Hematopoietic multipotent progenitor cell (in vitro differentiated cells): ENCODE measurements around the gene BABAM2. TPM values are rescaled to one million over a fixed set of nuclear protein-coding genes. Genes with fewer than 3 reads are reported as not detected.

Experiments used
- DNase-seq, 3 donors: peaks; one replicate each; pipeline ENCODE4 v3.0.0-alpha.2; 2011 to 2015; ENCODE audit warnings: low read depth in 2 of 3, low spot score in 2 of 3
- total RNA-seq: library from RNA; depleted of rRNA; stranded (reverse); fragments of >200 nt; gene quantifications from one replicate; pipeline ENCODE4 v1.2.3, GENCODE V29; 2012

The BABAM2 gene
- total RNA-seq, 1 donor, result 26.9 TPM

GRCh38 chr2:27906074-27906473 is 15.5 kb downstream of the BABAM2 start:
- DNase-seq, result no peak

GRCh38 chr2:27907547-27907946 is 17.0 kb downstream of the BABAM2 start:
- DNase-seq, result no peak

- DNase-seq, result no peak
These were observed 19.4 kb downstream of the BABAM2 start for GRCh38 chr2:27909901-27910300.

GRCh38 chr2:27911458-27912210 is 21.1 kb downstream of the BABAM2 start:
- no peak for DNase-seq

GRCh38 chr2:27912512-27912911 is 22.0 kb downstream of the BABAM2 start:
- DNase-seq, result no peak

- no peak for DNase-seq
These were observed 23.7 kb downstream of the BABAM2 start for GRCh38 chr2:27914041-27914804.

- no peak for DNase-seq
These were observed 24.3 kb downstream of the BABAM2 start for GRCh38 chr2:27914805-27915175.

GRCh38 chr2:27915191-27915590 is 24.7 kb downstream of the BABAM2 start:
- no peak for DNase-seq

GRCh38 chr2:27915874-27916273 is 25.3 kb downstream of the BABAM2 start:
- no peak for DNase-seq

- DNase-seq, result no peak
These were observed 25.9 kb downstream of the BABAM2 start for GRCh38 chr2:27916293-27916995.

- DNase-seq, result peak; percentile 18 to 89 (median 70)
These were observed 29.8 kb downstream of the BABAM2 start for GRCh38 chr2:27920148-27920885.

- no peak for DNase-seq
These were observed 30.9 kb downstream of the BABAM2 start for GRCh38 chr2:27921424-27921823.

- no peak for DNase-seq
These were observed 31.5 kb downstream of the BABAM2 start for GRCh38 chr2:27921880-27922547.

- no peak for DNase-seq
These were observed 32.3 kb downstream of the BABAM2 start for GRCh38 chr2:27922842-27923241.

GRCh38 chr2:27925766-27926472 is 35.4 kb downstream of the BABAM2 start:
- DNase-seq, result peak in 1 of 3 donors; percentile 30

GRCh38 chr2:27929916-27930486 is 39.5 kb downstream of the BABAM2 start:
- DNase-seq, result no peak

GRCh38 chr2:27931361-27931950 is 40.9 kb downstream of the BABAM2 start:
- no peak for DNase-seq

- DNase-seq, result no peak
These were observed 41.9 kb downstream of the BABAM2 start for GRCh38 chr2:27932396-27932795.

- no peak for DNase-seq
These were observed 44.5 kb downstream of the BABAM2 start for GRCh38 chr2:27935026-27935425.
